AG09319 (cell line): Measurements from ENCODE around the gene OPRL1.

ENCODE experiments used
- DNase-seq: peaks from one replicate; pipeline ENCODE4 v3.0.0-alpha.2; 2010; ENCODE audit warnings: low read depth; ENCODE audit errors: extremely low read depth
- TF ChIP-seq, protein P1 (sequence below): IDR thresholded peaks from 2 replicates; pipeline ENCODE4 v1.5.1; 2011; ENCODE audit warnings: low read depth, mild to moderate bottlenecking, inconsistent platforms, low read length, moderate library complexity

Gene OPRL1

DNA sequence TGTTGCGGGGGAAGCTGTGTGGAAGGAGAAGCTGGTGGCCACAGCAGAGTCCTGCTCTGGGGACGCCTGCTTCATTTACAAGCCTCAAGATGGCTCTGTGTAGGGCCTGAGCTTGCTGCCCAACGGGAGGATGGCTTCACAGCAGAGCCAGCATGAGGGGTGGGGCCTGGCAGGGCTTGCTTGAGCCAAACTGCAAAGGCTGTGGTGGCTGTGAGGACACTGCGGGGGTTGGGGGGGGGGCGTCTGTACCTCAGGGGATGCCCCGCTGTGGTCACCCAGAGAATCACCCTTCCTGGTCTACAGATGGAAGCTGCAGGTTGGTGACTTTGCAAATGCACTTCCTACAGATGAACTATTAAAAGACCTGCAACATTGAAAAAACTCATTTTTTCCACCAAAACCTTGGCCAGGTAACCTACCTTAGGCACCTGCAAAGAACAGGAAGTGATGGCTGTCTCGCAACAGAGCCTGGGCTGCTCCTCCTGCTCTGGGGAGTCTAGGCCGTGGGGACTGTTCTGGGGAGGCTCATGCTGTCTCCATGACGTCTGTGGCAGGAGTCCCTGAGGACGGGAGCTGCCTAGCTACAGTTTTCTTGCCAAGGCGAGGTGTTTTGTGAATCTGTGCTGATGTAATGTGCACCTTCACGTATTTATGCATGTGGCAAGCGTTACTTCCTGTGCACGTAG, 20.1 kb downstream of the OPRL1 start:
- TF ChIP-seq, protein P1, sequence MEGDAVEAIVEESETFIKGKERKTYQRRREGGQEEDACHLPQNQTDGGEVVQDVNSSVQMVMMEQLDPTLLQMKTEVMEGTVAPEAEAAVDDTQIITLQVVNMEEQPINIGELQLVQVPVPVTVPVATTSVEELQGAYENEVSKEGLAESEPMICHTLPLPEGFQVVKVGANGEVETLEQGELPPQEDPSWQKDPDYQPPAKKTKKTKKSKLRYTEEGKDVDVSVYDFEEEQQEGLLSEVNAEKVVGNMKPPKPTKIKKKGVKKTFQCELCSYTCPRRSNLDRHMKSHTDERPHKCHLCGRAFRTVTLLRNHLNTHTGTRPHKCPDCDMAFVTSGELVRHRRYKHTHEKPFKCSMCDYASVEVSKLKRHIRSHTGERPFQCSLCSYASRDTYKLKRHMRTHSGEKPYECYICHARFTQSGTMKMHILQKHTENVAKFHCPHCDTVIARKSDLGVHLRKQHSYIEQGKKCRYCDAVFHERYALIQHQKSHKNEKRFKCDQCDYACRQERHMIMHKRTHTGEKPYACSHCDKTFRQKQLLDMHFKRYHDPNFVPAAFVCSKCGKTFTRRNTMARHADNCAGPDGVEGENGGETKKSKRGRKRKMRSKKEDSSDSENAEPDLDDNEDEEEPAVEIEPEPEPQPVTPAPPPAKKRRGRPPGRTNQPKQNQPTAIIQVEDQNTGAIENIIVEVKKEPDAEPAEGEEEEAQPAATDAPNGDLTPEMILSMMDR, result no peak
- no peak for DNase-seq

DNA sequence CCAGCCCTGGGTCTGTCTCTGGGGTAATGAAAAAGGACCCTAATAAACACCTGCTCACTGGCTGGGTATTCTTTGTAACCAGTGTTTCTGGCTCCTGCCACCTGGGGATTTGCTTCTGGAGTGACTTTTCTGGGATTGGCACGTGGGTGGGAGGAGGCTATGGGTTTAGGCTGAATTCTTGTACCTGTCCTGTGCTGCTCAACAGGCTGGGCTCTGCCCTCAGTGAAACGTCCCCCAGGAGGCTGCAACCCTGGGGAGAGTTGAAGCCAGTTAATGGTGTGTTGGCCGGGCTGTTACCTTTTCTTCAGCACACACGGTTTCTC, 20.6 kb downstream of the OPRL1 start:
- DNase-seq, result no peak
- TF ChIP-seq, protein P1, result no peak

DNA sequence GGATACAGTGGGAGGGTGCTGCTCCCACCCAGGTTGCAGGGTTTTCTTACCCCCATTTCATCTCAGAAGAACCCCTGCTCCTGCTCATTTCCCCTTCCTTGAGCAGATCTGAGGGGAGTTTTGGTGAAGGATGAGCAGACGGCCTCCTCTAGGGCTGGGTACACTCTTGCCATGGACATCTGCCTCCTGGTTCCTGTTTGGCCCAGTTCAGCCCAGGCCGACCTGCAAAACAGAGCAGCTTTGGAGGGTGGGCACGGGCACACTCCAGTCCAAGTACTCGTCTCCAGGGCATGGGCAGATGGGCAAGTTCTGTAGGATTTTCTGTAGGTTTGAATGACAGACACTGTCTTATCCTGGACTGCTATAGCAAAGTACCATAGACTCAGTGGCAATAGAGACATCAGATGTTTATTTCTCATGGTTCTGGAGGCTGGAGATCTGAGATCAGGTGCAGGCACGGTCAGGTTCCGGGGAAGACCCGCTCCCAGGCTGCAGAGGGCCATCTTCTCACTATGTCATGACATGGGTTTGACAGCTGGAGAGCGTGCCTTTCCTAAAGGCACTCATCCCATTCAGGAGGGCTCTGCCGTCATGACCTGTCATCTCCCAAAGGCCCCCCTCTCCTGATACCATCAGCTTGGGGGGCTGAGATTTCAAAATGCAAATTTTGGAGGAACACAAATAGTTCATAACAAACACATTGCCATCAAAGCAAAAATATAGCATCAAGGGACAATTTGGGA, 21.2 kb downstream of the OPRL1 start:
- TF ChIP-seq, protein P1, result no peak
- no peak for DNase-seq

DNA sequence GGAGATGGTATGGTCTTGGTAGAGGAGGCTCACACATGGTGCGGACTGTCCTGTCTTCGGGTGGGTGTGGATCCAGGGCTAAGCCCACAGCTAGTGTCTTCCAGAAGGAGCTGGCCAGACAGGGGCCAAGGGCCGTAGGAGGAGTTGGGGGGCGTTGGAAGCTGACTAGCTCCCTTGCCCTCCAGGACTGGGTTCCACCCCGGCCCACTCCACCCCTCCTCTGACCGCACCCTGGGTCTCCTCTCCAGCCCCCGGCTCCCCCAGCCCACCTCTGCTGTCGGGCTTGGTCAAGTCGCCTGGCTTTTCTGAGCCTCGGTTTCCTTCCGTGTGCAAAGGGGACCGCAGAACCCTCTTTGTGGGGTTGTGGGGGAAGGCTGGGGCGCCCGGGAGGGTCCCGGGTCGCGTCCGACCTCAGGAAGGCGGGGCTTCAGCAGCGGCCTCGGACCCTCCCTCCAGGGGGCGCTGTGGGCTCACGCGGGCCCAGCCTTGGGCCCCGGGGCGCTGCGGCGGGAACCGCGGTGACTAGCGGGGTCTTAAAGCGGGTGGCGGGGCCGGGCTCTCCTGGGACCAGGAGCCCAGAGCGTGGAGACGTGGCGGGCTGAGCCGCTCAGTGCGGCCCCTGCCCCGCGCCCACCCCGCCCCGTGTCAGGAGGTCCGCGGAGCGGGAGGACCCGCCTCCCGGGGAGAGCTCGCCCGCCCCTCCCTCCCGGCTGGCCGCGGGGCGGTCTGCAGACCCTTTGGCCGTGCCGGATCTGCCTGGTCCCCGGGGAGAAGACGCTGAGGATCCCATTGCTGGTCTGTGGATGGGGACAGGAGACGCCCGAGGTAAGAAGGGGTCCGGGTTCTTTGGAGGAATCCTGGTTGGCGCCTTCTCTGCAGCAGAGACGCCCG, 22.1 kb downstream of the OPRL1 start:
- no peak for DNase-seq
- TF ChIP-seq, protein P1, result peak; percentile 37

DNA sequence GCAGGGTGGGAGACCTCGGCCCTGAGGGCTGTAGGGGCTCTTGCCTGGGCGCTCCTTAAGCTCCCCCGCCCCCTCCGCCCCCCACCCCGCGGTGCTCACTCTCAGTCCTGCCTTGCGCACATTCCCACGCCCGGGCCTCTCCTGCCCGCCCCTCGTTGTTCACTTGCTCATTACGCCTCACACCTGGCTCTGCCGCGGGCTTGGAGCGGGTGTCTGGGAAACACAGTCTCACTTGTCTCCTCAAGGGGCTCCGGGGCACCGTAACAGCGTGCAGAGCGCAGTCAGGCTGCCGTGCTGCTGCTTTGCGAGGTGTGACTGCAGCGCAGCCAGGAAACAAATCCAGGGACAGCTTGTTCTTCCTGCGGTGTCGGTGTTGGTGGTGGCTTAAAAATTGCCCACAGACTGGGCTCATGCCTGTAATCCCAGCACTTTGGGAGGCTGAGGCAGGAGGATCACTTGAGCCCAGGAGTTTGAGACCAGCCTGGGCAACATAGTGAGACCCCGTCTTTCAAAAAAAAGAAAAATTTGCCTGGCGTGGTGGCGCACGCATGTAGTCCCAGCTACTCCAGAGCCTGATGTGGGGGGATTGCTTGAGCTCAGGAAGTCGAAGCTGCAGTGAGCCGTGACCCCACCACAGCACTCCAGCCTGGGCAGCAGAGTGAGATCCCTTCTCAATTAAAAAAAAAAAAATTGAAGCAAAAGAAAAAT, 22.9 kb downstream of the OPRL1 start:
- TF ChIP-seq, protein P1, result no peak
- no peak for DNase-seq

DNA sequence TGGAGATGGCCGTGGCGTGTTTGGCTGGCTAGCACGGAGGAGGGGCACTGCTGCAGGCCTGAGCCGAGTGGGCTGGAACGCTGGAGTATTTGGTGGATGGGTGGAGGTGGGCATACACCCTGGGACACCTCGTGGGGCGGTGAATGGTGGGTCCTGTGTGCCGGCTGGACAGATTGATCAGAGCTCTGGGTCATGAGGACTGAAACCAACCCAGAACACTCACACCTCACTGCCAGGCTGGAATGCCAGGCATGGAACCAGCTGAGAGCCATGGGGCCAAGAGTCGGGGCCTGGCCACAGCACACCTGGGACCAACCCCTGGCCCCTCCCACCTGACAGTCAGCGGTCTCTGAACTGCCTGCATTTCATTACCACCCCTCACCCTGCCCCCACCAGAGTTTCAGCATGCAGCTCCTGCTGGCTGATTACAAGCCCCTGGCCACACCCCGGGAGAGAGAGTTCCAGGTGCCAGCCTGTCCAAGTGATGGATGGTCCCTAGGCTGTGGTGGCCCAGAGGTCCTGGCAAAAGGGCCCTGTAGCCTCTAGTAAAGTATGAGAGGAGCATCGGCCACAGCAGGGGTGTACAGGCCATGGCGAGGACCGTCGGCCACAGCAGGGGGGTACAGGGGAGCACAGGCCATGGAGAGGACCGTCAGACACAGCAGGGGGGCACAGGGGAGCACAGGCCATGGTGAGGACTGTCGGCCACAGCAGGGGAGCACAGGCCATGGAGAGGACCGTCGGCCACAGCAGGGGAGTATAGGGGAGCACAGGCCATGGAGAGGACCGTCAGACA, 24.2 kb downstream of the OPRL1 start:
- DNase-seq, result no peak

More for the DNA sequence above, 24.2 kb downstream of the OPRL1 start:
- TF ChIP-seq, protein P1, result no peak
